NCI-H187 (cell line): Measurements from ENCODE around the gene GFRA4.

ENCODE experiments used
- DNase-seq, 2 experiments: peaks; one replicate each; lab custom pipeline; 2025; lab: John Stamatoyannopoulos, UW

Gene GFRA4

GRCh38 chr20:3663031-3663701, at the start of gene GFRA4:
Gene GFRA4 (minus strand): TSS chr20:3663399. CDS start chr20:3663399, 0 bp downstream.
- peak in 1 of 2 experiments; percentile 76 for DNase-seq

GRCh38 chr20:3712279-3712873, 49.2 kb upstream of the GFRA4 start, which contains the start of gene SIGLEC1:
Gene SIGLEC1 (minus strand): TSS chr20:3712600. CDS start chr20:3707128, 5,472 bp downstream.
- DNase-seq, result no peak

GRCh38 chr20:3711484-3711941, 48.3 kb upstream of the GFRA4 start:
- DNase-seq, result no peak

- peak; percentile 22 to 61 for DNase-seq
These were observed 47.7 kb upstream of the GFRA4 start for GRCh38 chr20:3710703-3711483.

GRCh38 chr20:3710011-3710466, 46.8 kb upstream of the GFRA4 start:
- no peak for DNase-seq

GRCh38 chr20:3707508-3707899, 44.3 kb upstream of the GFRA4 start:
- DNase-seq, result no peak

- DNase-seq, result no peak
These were observed 43.7 kb upstream of the GFRA4 start for GRCh38 chr20:3706774-3707507.

GRCh38 chr20:3705970-3706739, 43.0 kb upstream of the GFRA4 start:
- no peak for DNase-seq

GRCh38 chr20:3705491-3705969, 42.3 kb upstream of the GFRA4 start:
- DNase-seq, result no peak

GRCh38 chr20:3704087-3704486, 40.9 kb upstream of the GFRA4 start:
- DNase-seq, result no peak

- DNase-seq, result no peak
These were observed 39.6 kb upstream of the GFRA4 start for GRCh38 chr20:3702611-3703391.

GRCh38 chr20:3701061-3701998, 38.1 kb upstream of the GFRA4 start:
- DNase-seq, result no peak

- DNase-seq, result no peak
These were observed 35.8 kb upstream of the GFRA4 start for GRCh38 chr20:3699037-3699436.

- DNase-seq, result no peak
These were observed 35.4 kb upstream of the GFRA4 start for GRCh38 chr20:3698591-3699001.

GRCh38 chr20:3697588-3698305, 34.5 kb upstream of the GFRA4 start:
- DNase-seq, result no peak

- no peak for DNase-seq
These were observed 33.8 kb upstream of the GFRA4 start for GRCh38 chr20:3696745-3697587.

- no peak for DNase-seq
These were observed 33.0 kb upstream of the GFRA4 start for GRCh38 chr20:3696200-3696599.

- no peak for DNase-seq
These were observed 31.7 kb upstream of the GFRA4 start for GRCh38 chr20:3694864-3695263.
